GM12878 (cell line): Measurements from ENCODE around the gene SORBS2. TPM values are rescaled to one million over a fixed set of nuclear protein-coding genes. Genes with fewer than 3 reads are reported as not detected.

Experiments used
- ATF7 ChIP-seq: fragments of 450-650 bp; IDR thresholded peaks from 2 replicates; pipeline ENCODE4 v1.6.1; 2016; ENCODE audit warnings: low read depth, mild to moderate bottlenecking
- BACH1 ChIP-seq: fragments of 450-650 bp; IDR thresholded peaks from 2 replicates; pipeline ENCODE4 v1.6.1; 2017; ENCODE audit warnings: mild to moderate bottlenecking, borderline replicate concordance
- BMI1 ChIP-seq: fragments of 450-650 bp; IDR thresholded peaks from 2 replicates; pipeline ENCODE4 v1.6.1; 2016; ENCODE audit warnings: mild to moderate bottlenecking, moderate library complexity, borderline replicate concordance
- CHD4 ChIP-seq: fragments of 200-600 bp; sonication (generic); IDR thresholded peaks from 2 replicates; pipeline ENCODE4 v1.6.1; 2016; ENCODE audit warnings: mild to moderate bottlenecking
- ELK1 ChIP-seq: IDR thresholded peaks from 2 replicates; pipeline ENCODE4 v1.6.1; 2012; ENCODE audit warnings: low read depth, low read length, improper control_type of control experiment
- EP300 ChIP-seq, 2 experiments: fragments of 150-350 bp in 1 of 2; IDR thresholded peaks; 2 replicates each; pipeline ENCODE4 v1.6.1; 2011 to 2012; ENCODE audit warnings: low read depth in 2 of 2, low read length in 2 of 2, borderline replicate concordance in 1 of 2, improper control_type of control experiment in 1 of 2, inconsistent platforms in 1 of 2; ENCODE audit not compliant: control insufficient read depth in 1 of 2
- FOXM1 ChIP-seq: IDR thresholded peaks from 2 replicates; pipeline ENCODE4 v1.6.1; 2012; ENCODE audit warnings: low read depth, mild to moderate bottlenecking, inconsistent platforms, low read length, moderate library complexity
- IRF5 ChIP-seq: fragments of 450-650 bp; IDR thresholded peaks from 2 replicates; pipeline ENCODE4 v1.6.1; 2017; ENCODE audit warnings: borderline replicate concordance
- JUNB ChIP-seq: IDR thresholded peaks from 2 replicates; pipeline ENCODE4 v1.6.1; 2016; ENCODE audit warnings: antibody characterized with exemption, mild to moderate bottlenecking
- KAT2A ChIP-seq: conservative IDR thresholded peaks from 2 replicates; pipeline ENCODE4 v1.6.1; 2011; ENCODE audit warnings: low read depth, low read length; ENCODE audit not compliant: control insufficient read depth
- MEF2A ChIP-seq: IDR thresholded peaks from 2 replicates; pipeline ENCODE4 v1.6.1; 2011; ENCODE audit warnings: low read depth, mild to moderate bottlenecking, low read length, moderate library complexity; ENCODE audit not compliant: insufficient read depth
- MEF2B ChIP-seq: fragments of 450-650 bp; IDR thresholded peaks from 2 replicates; pipeline ENCODE4 v1.6.1; 2018; ENCODE audit warnings: mild to moderate bottlenecking, moderate library complexity; ENCODE audit not compliant: partially characterized antibody, poor library complexity, severe bottlenecking
- NR2C2 ChIP-seq: IDR thresholded peaks from 2 replicates; pipeline ENCODE4 v1.6.1; 2011; ENCODE audit warnings: borderline replicate concordance, low read depth; ENCODE audit not compliant: control insufficient read depth, insufficient read length
- PKNOX1 ChIP-seq: fragments of 450-650 bp; IDR thresholded peaks from 2 replicates; pipeline ENCODE4 v1.6.1; 2016; ENCODE audit warnings: mild to moderate bottlenecking
- POU2F2 ChIP-seq: IDR thresholded peaks from 3 replicates; pipeline ENCODE4 v1.6.1; 2011; ENCODE audit warnings: low read depth, mild to moderate bottlenecking, low read length, borderline replicate concordance
- RUNX3 ChIP-seq: IDR thresholded peaks from 2 replicates; pipeline ENCODE4 v1.6.1; 2012; ENCODE audit warnings: low read length, inconsistent platforms
- SIX5 ChIP-seq: IDR thresholded peaks from 2 replicates; pipeline ENCODE4 v1.6.1; 2011; ENCODE audit warnings: mild to moderate bottlenecking, low read depth, low read length, moderate library complexity; ENCODE audit not compliant: severe bottlenecking
- SMC3 ChIP-seq: IDR thresholded peaks from 2 replicates; pipeline ENCODE4 v1.6.1; 2011; ENCODE audit warnings: low read length, improper control_type of control experiment, borderline replicate concordance
- STAT3 ChIP-seq: IDR thresholded peaks from 2 replicates; pipeline ENCODE4 v1.6.1; 2011; ENCODE audit warnings: low read depth, low read length, improper control_type of control experiment
- SUZ12 ChIP-seq: fragments of 200-600 bp; sonication (generic); IDR thresholded peaks from one replicate; pipeline ENCODE4 v1.6.1; 2018; ENCODE audit warnings: antibody characterized with exemption, mild to moderate bottlenecking; ENCODE audit not compliant: unreplicated experiment
- ZBTB40 ChIP-seq: fragments of 450-650 bp; IDR thresholded peaks from 2 replicates; pipeline ENCODE4 v1.6.1; 2016; ENCODE audit warnings: mild to moderate bottlenecking, moderate library complexity, borderline replicate concordance
- ZSCAN29 ChIP-seq: fragments of 450-650 bp; IDR thresholded peaks from 2 replicates; pipeline ENCODE4 v1.6.1; 2017; ENCODE audit warnings: mild to moderate bottlenecking, moderate library complexity
- polyA plus RNA-seq, 11 experiments: library from polyadenylated mRNA; depleted of rRNA in 4 of 11; unstranded in 6 of 11; stranded (reverse) in 5 of 11; fragments of >200 nt; fragmentation: Nextera tagmentation in 4 of 11; fragmentation: Illumina TruSeq in 1 of 11; extraction: Ambion mirVana in 4 of 11; extraction: Trizol in 1 of 11; gene quantifications; 1 replicate in 1 of 11; 2 replicates in 10 of 11; pipeline versions ENCODE4 v1.2.1 to v1.2.3, GENCODE V29; 2011 to 2016; ENCODE audit warnings: inconsistent platforms in 2 of 11, missing spikeins in 2 of 11, low read depth in 1 of 11
- total RNA-seq, 4 experiments: library from RNA; depleted of rRNA in 3 of 4; stranded (reverse); fragments of >200 nt in 3 of 4; fragmentation: Illumina TruSeq in 1 of 4; extraction: Trizol in 1 of 4; gene quantifications; 2 replicates each; pipeline versions ENCODE4 v1.2.1 to v1.2.3, GENCODE V29; 2013 to 2021
- TF ChIP-seq, protein P1 (sequence below): fragments of 450-650 bp; IDR thresholded peaks from 2 replicates; pipeline ENCODE4 v1.6.1; 2014; ENCODE audit warnings: mild to moderate bottlenecking

SORBS2 gene
- total and polyA plus RNA-seq, 10 of the 15 experiments (the other 5 are each of a cell fraction or from before 2014, with no cell fraction given), result 0.06 to 3.0 (median 0.79) TPM

DNA sequence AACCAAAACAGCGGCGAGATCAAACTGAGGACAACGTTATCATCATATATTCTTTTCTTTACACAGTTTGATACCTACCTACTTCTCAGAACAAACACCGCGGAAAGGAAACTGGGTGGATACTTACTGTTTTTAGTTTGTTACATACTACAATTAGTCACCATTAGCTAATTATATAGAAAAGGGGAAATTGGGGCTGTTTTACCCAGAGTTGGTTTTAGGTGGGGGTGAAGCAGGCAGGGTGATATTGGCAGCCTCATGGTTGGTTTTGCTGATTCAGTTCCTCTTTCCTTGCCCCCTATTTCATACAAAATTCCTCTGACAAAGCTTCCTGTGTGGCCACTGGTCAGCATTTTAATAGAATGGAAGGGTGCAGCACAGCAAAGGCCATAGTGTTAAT is 77.8 kb downstream of the SORBS2 start (continued):
- TF ChIP-seq, protein P1, sequence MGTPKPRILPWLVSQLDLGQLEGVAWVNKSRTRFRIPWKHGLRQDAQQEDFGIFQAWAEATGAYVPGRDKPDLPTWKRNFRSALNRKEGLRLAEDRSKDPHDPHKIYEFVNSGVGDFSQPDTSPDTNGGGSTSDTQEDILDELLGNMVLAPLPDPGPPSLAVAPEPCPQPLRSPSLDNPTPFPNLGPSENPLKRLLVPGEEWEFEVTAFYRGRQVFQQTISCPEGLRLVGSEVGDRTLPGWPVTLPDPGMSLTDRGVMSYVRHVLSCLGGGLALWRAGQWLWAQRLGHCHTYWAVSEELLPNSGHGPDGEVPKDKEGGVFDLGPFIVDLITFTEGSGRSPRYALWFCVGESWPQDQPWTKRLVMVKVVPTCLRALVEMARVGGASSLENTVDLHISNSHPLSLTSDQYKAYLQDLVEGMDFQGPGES, result no peak
- TF ChIP-seq ATF7 (peak; percentile 46; the same call in 1 of the 2 replicates), MEF2B (peak; percentile 74), RUNX3 (peak; percentile 58), PKNOX1 (peak; percentile 29; the same call in 1 of the 2 replicates), SUZ12 (no peak), ZSCAN29 (no peak), BACH1 (peak; percentile 16; the same call in 1 of the 2 replicates), MEF2A (peak; percentile 84), IRF5 (no peak), JUNB (peak; percentile 38; the same call in 1 of the 2 replicates), ELK1 (no peak), SMC3 (no peak), SIX5 (no peak), NR2C2 (no peak), CHD4 (no peak), POU2F2 (0 out of 3 replicates have a peak, but pooled peaks have one; percentile 14), ZBTB40 (no peak), FOXM1 (peak; percentile 61; the same call in 1 of the 2 replicates), BMI1 (no peak), KAT2A (no peak), STAT3 (no peak), EP300 (IDR thresholded peaks at IDR 0.05; ENCODE audit: borderline replicate concordance in 1 of 2, control insufficient read depth in 1 of 2, low read depth in 2 of 2, low read length in 2 of 2) (peak in 1 of 2 experiments; percentile 32; a peak in 1 of 4 replicates)
